ENCODE results near the gene CDK6.

GRCh38 chr7:92705831-92706230 is 130.5 kb downstream of the CDK6 start:
- TF ChIP-seq CTCF (conservative IDR thresholded peaks at IDR 0.05; ENCODE audit: low read depth, low read length): no peak
- TF ChIP-seq EZH2 (IDR thresholded peaks at IDR 0.05; ENCODE audit: borderline replicate concordance, low read depth, low read length, poor library complexity, severe bottlenecking): no peak

Measured in A673 (cell line).